Measurements from ENCODE around the gene CENPK. TPM values are rescaled to one million over a fixed set of nuclear protein-coding genes. Genes with fewer than 3 reads are reported as not detected.
A peak's percentile ranks its signal among the peaks of the same experiment; 100 is the strongest.
"Not testable (repeated sequence)": the region's sequence is repeated elsewhere in the genome, so short reads cannot be mapped to it uniquely, and the experiment has no call there.

The CENPK gene, protein sequence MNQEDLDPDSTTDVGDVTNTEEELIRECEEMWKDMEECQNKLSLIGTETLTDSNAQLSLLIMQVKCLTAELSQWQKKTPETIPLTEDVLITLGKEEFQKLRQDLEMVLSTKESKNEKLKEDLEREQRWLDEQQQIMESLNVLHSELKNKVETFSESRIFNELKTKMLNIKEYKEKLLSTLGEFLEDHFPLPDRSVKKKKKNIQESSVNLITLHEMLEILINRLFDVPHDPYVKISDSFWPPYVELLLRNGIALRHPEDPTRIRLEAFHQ
- total RNA-seq = 2.1 TPM

- intact Hi-C loops (cut with DNase I) = no loop called here
- peak; percentile 100 for ATAC-seq
- peak; percentile 95 for DNase-seq (ENCODE audit: low spot score)
Measured at GRCh38 chr5:65562731-65563701, at the start of gene CENPK, which contains the start of gene PPWD1. Gene CENPK, minus strand, starts transcription at chr5:65563168. Its CDS starts 8,261 bp downstream, at chr5:65554907. Gene PPWD1, plus strand, starts transcription at chr5:65563296. Its CDS starts 15 bp downstream, at chr5:65563311.

DNA sequence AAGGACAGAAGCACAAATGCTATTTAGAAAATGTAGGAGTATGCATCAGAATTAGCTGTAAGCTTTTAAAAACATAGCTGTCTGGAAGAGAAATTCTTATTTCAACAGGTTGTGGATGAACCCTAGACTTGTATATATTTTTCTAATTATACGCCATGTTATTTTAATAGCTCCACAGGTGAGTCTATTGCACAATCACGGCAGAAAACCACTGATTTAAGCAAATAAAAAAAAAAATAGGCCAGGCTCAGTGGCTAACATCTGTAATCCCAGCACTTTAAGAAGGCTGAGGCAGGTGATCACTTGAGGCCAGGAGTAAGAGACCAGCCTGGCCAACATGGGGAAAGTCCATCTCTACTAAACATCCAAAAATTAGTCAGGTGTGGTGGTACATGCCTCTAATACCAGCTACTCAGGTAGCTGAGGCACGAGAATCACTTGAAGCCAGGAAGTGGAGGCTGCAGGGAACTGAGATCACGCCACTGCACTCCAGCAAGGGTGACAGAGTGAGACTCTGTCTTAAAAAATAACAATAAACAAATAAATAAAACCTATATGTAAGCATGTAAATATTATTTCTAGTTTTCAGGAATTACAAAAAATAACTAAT lies 49.4 kb upstream of the CENPK start:
- DNase-seq (ENCODE audit: low spot score) (no peak), ATAC-seq (no peak)
- intact Hi-C loops (cut with DNase I) = no loop called here

DNA sequence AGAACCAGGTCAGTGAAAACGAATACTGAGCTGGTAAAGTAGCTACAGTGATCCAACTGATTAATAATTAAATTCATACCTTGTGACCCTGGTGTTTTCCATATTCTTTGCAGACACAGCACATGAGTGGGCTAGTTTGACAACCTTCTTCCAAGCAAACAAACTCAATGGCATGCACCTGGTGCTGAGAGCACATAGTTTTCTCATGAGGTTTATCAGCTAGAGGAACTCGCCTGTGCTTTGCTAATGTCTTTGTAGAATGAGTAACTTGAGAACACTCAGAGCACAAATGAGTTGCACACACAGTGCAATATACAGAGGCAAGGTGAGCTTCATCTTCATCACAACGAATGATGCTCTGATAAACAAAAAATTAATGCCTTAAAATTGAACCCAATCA lies 48.6 kb upstream of the CENPK start:
- DNase-seq (ENCODE audit: low spot score) (no peak), ATAC-seq (no peak)
- intact Hi-C loops (cut with DNase I) = no loop called here

DNA sequence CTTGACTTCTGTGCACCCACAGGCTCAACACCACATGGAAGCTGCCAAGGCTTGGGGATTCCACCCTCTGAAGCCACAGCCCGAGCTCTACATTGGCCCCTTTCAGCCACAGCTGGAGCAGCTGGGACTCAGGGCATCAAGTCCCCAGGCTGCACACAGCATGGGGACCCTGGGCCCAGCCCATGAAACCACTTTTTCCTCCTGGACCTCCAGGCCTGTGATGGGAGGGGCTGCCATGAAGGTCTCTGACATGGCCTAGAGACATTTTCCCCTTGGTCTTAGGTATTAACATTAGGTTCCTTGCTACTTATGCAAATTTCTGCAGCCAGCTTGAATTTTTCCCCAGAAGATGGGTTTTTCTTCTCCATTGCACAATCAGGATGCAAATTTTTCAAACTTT lies 38.8 kb upstream of the CENPK start:
- intact Hi-C loops (cut with DNase I); ATAC-seq; DNase-seq (ENCODE audit: low spot score): not testable (repeated sequence)

GRCh38 chr5:65588694-65589093 lies 25.7 kb upstream of the CENPK start:
- no peak for DNase-seq (ENCODE audit: low spot score)
- intact Hi-C loops (cut with DNase I) = no loop called here
- ATAC-seq = no peak

- DNase-seq (ENCODE audit: low spot score) = no peak
- intact Hi-C loops (cut with DNase I) = no loop called here
- no peak for ATAC-seq
Measured at GRCh38 chr5:65577141-65577540, 14.2 kb upstream of the CENPK start.

DNA sequence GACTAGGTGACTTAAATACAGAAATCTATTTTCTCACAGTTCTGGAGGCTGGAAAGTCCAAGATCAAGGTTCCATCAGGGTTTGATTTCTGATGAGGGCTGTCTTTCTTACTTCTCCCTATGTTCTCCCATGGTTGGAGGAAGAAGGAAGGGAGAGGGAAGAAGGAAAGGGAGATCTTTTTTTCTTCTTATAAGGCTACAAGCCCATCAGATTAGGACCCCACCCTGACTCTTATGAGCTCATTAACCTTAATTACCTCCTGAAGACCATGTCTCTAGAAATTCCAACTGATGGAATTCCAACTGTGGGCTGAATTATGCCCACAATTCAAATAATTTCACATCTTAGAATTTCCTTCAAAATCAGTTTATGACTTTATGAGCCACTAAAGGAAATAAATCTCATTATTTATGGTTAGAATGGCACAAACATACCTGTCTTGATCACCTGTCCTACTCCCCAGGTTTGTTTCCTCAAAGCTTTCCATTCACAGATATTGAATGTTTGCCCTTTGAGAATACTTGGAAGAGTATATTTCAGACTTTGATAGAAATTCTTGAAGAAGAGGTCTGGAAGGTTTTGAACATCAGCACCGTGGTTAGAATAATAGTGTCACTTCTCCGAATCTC lies 7.7 kb upstream of the CENPK start:
- intact Hi-C loops (cut with DNase I) = no loop called here
- no peak for DNase-seq (ENCODE audit: low spot score)
- no peak for ATAC-seq

DNA sequence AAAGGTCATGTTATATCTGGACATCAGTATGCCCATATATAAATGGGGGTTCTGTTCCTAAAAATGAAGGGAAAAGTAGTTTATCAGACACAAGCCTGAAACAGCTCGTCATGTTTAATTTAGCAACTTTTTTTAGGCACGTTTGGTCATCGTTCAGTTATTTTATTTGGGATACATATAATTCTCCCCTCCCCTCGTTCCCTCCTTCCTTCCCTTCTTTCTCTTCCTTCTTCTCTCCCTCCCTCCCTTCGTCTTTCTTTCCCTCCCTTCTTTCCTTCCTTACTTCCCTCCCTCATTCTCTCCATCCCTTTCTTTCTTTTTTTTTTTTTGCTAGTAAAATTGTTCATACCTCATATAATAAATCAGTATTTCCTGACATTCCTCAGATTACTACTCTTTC lies 3.5 kb upstream of the CENPK start:
- ATAC-seq (no peak), DNase-seq (ENCODE audit: low spot score) (no peak)
- intact Hi-C loops (cut with DNase I) = no loop called here

DNA sequence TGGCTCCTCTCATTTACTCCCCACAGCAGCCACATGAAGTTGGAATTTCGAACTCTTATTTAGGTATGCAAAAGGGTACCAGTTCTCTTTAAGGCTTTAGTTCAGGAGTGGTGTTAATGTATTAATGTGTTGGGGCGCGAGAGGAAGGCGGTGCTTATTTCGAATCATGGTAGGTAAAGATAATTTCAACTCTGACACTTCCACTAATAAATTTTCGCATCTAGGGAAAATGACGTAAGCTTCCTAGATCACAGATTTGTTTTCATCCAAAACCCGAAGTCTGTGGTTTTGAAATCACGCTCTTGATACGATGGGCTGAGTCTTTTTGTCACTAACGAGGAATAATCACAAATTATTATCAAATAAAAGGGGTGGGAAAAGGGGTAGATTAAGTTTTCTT lies 809 bp upstream of the CENPK start:
- ATAC-seq (no peak), DNase-seq (ENCODE audit: low spot score) (no peak)
- intact Hi-C loops (cut with DNase I) = no loop called here

DNA sequence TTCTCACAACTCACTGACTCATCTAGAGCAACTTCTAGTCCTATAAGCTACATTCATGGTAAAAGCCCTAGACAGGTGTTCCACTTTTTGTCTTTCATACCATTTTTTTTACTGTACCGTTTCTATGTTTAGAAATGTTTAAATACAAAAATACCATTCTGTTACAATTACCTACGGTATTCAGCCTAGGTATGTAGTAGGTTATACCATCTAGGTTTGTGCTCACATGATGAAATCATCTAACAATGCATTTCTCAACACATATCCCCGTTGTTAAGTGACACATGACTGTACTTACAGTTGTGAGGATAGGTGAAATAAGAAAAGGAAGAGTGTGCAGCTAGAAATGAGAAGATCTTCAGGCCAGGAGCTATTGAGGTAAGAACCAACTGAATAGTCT lies 6.2 kb downstream of the CENPK start:
- DNase-seq (ENCODE audit: low spot score) = no peak
- ATAC-seq = no peak
- intact Hi-C loops (cut with DNase I) = no loop called here

DNA sequence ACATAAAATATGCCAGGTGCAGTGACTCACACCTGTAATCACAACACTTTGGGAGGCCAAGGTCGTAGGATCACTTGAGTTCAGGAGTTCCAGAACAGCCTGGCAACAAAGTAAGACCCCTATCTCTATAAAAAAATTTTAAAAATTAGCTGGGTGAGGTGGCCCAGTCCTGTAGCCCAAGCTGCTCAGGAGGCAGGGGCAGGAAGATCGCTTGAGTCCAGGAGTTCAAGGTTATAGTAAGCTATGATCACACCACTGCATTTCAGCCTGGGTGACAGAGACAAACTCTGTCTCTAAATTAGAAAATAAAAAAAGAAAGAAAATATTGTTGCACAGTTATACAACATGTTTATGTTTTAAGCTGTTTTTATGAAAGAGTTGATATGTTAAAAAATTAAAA lies 6.8 kb downstream of the CENPK start:
- no peak for DNase-seq (ENCODE audit: low spot score)
- intact Hi-C loops (cut with DNase I) = no loop called here
- no peak for ATAC-seq

DNA sequence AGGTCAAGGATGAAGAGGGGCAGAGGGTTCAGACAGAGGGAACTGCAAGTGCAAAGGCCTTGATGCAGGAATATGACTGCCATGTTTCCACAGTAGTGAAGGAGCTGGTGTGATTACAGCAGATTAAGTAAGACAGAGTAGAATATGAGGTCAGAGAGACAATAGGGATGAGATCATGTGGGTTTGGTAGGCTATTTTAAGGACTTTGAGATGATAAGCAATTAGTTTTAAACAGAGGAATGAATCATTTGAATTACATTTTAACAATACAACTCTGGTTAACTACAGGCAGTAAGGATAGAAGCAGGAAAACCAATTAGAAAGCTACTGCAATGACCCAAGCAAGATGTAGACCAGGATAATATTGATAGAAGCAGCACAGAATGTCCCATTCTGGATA lies 7.7 kb downstream of the CENPK start:
- intact Hi-C loops (cut with DNase I) = no loop called here
- no peak for DNase-seq (ENCODE audit: low spot score)
- ATAC-seq = no peak

DNA sequence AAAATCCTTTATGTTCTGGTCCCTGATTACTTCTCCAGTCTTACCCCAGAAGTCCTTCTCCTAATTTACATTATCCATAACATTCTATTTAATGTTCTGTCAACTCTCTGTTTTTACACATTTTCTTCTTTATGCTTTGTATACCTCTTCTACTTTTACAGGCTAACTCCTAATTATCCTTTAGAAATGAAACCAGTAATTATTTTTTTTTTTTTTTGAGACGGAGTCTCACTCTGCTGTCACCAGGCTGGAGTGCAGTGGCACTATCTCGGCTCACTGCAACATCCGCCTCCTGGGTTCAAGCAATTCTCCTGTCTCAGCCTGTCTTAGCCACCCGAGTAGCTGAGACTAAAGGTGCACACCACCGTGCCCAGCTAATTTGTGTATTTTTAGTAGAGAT lies 9.0 kb downstream of the CENPK start:
- DNase-seq (ENCODE audit: low spot score) = no peak
- intact Hi-C loops (cut with DNase I) = no loop called here
- ATAC-seq = no peak

- no peak for ATAC-seq
- no peak for DNase-seq (ENCODE audit: low spot score)
- intact Hi-C loops (cut with DNase I) = no loop called here
Measured at GRCh38 chr5:65548281-65548680, 14.7 kb downstream of the CENPK start.

- intact Hi-C loops (cut with DNase I) = no loop called here
- DNase-seq (ENCODE audit: low spot score) (no peak), ATAC-seq (no peak)
Measured at GRCh38 chr5:65546141-65546540, 16.8 kb downstream of the CENPK start.

- DNase-seq (ENCODE audit: low spot score) (no peak), ATAC-seq (no peak)
- intact Hi-C loops (cut with DNase I) = no loop called here
Measured at GRCh38 chr5:65544473-65544872, 18.5 kb downstream of the CENPK start.

DNA sequence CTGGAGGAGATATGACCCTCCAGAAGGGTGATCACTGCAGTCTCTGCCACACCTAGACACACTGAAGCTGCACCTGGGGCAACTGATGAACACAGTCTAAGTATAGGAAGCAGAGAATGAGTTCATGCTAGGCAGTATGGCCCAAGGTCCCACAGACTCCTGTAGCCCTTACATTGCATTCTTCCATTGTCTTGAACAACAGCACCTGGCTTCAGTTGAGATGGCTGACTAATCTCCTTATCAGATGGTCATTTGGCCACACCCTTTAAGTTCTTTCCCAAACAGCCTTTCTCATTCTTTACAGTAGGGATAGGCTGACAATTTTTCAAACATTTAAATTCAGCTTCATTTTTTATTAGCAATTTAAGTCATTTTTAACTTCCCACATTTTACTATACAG lies 23.1 kb downstream of the CENPK start:
- DNase-seq (ENCODE audit: low spot score) (no peak), ATAC-seq (no peak)
- intact Hi-C loops (cut with DNase I) = no loop called here

DNA sequence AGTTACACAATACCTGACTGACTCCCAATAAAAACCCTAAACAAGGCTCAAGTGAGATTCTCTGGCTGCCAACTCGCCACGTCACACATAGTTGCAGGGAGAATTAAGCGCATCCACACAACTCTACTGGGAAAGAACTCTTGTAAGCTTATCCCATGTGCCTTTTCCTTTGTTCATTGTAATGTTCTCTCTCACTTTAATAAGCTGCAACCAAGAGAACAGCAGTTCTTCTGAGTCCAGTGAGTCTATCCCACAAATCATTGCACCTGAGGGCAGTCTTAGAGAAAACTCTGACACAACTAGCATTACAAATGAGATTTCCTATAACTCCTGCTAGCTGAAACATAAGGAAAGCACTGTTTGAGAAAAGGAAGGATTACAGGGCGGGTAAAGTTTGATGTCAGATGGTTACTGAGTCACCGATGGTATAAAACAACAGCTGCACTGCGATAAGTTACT lies 27.4 kb downstream of the CENPK start:
- intact Hi-C loops (cut with DNase I) = no loop called here
- no peak for DNase-seq (ENCODE audit: low spot score)
- no peak for ATAC-seq

DNA sequence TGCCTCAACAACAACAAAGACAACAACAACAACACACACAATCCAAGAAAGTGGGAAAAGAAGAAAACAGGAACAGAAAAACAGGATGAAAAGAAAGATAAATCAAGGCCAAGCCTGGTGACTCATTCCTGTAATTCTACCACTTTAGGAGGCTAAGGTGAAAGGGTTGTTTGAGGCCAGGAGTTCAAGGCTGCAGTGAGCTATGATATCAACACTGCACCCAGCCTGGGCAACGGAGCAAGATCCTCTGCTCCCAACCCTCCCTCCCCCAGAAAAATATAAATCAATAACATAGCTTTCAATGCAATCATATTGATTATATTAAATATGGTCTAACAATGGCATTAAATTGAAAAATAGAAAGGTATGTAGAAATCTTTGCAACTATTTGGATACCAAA lies 32.1 kb downstream of the CENPK start:
- ATAC-seq (no peak), DNase-seq (ENCODE audit: low spot score) (no peak)
- intact Hi-C loops (cut with DNase I) = no loop called here
